ENCODE results near the gene TMEM258.

TMEM258 gene

GRCh38 chr11:61800331-61801281 is 8.2 kb upstream of the TMEM258 start:
- peak overlapping the region; percentile 46 for H3K27ac ChIP-seq
- TF ChIP-seq CTCF (IDR thresholded peaks at IDR 0.05) (no peak), ZFX (IDR thresholded peaks at IDR 0.05; ENCODE audit: borderline replicate concordance) (no peak)

GRCh38 chr11:61799665-61800284 is 7.4 kb upstream of the TMEM258 start:
- TF ChIP-seq ZFX (IDR thresholded peaks at IDR 0.05; ENCODE audit: borderline replicate concordance) (no peak), CTCF (IDR thresholded peaks at IDR 0.05) (no peak)
- H3K27ac ChIP-seq = peak overlapping the region; percentile 46

DNA sequence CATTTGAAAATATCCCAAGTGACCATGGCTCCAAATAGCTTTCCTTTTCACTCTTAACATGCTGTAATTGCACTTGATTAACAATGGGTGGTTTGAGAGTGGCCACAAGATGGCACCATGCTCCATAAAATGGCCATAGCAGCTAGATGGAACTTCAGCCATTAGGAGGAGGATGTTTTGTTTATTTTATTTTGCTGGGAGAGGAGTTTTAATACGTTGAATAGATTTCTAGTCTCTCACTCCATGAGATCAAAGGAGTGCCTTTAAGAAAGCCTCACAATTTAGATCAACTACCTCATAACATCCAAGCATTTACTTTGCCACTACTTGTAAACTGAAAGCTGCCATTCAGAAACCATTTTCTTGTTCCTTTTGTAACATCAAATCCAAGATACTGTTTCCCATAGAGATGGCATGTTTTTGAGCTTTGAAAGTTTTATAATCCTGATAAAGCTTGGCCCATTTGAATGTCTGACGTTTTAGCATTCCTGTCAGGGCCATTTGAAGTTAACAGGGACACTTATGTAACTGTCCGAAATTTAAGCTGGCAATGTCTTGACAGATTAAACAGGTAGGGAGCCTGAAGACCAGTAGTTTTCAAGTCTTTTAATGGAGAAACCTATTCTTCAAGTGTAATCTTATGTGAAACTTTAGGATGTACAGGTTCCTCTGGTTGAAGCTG is 5.0 kb upstream of the TMEM258 start:
- TF ChIP-seq ZFX (IDR thresholded peaks at IDR 0.05; ENCODE audit: borderline replicate concordance) (no peak), CTCF (IDR thresholded peaks at IDR 0.05) (peak; percentile 89)
- H3K27ac ChIP-seq = peak overlapping the region; percentile 46

- TF ChIP-seq ZFX (IDR thresholded peaks at IDR 0.05; ENCODE audit: borderline replicate concordance) (no peak), CTCF (IDR thresholded peaks at IDR 0.05) (no peak)
- peak overlapping the region; percentile 46; the same call in 1 of the 2 replicates for H3K27ac ChIP-seq
These were observed 3.6 kb upstream of the TMEM258 start for GRCh38 chr11:61795876-61796526.

DNA sequence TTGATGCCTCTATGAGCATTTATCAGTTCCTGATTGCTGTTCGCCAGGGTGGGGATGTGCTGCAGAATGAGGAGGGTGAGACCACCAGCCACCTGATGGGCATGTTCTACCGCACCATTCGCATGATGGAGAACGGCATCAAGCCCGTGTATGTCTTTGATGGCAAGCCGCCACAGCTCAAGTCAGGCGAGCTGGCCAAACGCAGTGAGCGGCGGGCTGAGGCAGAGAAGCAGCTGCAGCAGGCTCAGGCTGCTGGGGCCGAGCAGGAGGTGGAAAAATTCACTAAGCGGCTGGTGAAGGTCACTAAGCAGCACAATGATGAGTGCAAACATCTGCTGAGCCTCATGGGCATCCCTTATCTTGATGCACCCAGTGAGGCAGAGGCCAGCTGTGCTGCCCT is 3.1 kb upstream of the TMEM258 start:
- no peak for TF ChIP-seq ZFX (IDR thresholded peaks at IDR 0.05; ENCODE audit: borderline replicate concordance)
- no peak for TF ChIP-seq CTCF (IDR thresholded peaks at IDR 0.05)
- H3K27ac ChIP-seq = no peak overlapping the region

DNA sequence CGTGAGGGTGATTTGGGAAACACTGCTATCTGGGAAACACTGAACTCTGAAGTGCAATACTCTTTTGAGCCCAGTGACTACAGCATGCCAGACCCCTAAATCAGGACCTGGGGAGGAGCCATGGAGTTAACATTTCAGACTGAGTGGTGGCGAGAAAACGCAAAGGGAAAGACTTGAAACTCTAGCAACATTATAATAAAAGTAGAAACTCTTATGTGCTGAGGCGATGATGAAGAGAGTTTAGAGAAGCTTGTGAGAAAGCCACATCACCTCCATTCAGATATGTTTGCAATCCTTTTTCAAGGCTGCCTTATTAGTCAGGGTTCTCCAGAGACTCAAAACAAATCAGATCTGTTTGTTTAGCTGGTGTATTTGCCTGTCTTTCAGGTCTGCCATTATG is 2.2 kb upstream of the TMEM258 start:
- TF ChIP-seq CTCF (IDR thresholded peaks at IDR 0.05) = no peak
- TF ChIP-seq ZFX (IDR thresholded peaks at IDR 0.05; ENCODE audit: borderline replicate concordance) = no peak
- H3K27ac ChIP-seq = peak overlapping the region; percentile 91; the same call in 1 of the 2 replicates
